Measurements from ENCODE around the gene SLC12A8. TPM values are rescaled to one million over a fixed set of nuclear protein-coding genes. Genes with fewer than 3 reads are reported as not detected.

Gene SLC12A8
- total and polyA plus RNA-seq, 2 experiments from 2014 or later, result 6.9 to 15.9 TPM

DNA sequence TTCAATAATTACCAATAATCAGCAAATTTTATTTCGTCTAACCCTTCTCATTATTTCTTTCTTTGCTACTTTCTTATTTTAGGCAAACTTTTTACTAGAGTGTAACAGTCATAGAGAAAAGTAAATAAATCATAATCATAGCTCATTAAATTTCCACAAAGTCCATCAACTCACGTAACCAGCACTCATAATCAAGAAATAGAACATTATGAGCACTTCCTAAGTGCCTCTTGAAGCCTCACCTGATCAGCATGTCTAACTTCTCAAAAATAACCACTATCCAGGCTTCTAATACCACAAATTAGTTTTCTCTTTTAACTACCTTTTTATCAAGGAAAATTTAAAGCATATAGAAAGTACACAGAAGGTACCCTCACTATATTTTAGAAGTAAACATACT, 38.4 kb upstream of the SLC12A8 start (continued):
- TF ChIP-seq POLR2AphosphoS5 (IDR thresholded peaks at IDR 0.05; ENCODE audit: low read depth), result no peak

GRCh38 chr3:125246237-125246636, 33.7 kb upstream of the SLC12A8 start:
- no peaks in the 10 kb centered on the region for H3K36me3 ChIP-seq (ENCODE audit: insufficient read depth)
- H3K36me3 Mint-ChIP-seq (ENCODE audit: low read depth), result no peaks in the 10 kb centered on the region
- no peaks in the 10 kb centered on the region for H3K4me1 ChIP-seq (ENCODE audit: insufficient read depth)
- no peak overlapping the region for H3K4me3 ChIP-seq
- H3K27ac ChIP-seq (ENCODE audit: low read depth), result no peak overlapping the region
- no peak overlapping the region for H2AFZ ChIP-seq
- no peaks in the 10 kb centered on the region for H3K79me2 ChIP-seq (replicated peaks; ENCODE audit: insufficient read depth)
- no peaks in the 10 kb centered on the region for H3K9me2 ChIP-seq (ENCODE audit: insufficient read depth)
- H4K20me1 ChIP-seq (replicated peaks; ENCODE audit: insufficient read depth), result no peaks in the 10 kb centered on the region
- no peaks in the 10 kb centered on the region for H3F3A ChIP-seq (replicated peaks; ENCODE audit: low read depth)
- no peaks in the 10 kb centered on the region for H3K27me3 ChIP-seq (ENCODE audit: insufficient read depth)
- no peaks in the 10 kb centered on the region for H3K27me3 Mint-ChIP-seq (ENCODE audit: insufficient read depth, low read depth, poor library complexity)
- no peak for ATAC-seq
- H3K4me3 Mint-ChIP-seq, result no peak overlapping the region
- DNase-seq (ENCODE audit: low spot score), result no peak
- no peaks in the 10 kb centered on the region for H3K4me1 Mint-ChIP-seq
- H3K4me2 ChIP-seq, result no peak overlapping the region
- H3K9me3 Mint-ChIP-seq, result no peaks in the 10 kb centered on the region
- no peak overlapping the region for H3K27ac Mint-ChIP-seq
- TF ChIP-seq ETS1 (IDR thresholded peaks at IDR 0.05) (no peak), JUNB (IDR thresholded peaks at IDR 0.05; ENCODE audit: unreplicated experiment) (no peak), ZNF331 (CRISPR knock-in tag; IDR thresholded peaks at IDR 0.05; ENCODE audit: low read depth) (no peak), CTCF (conservative IDR thresholded peaks at IDR 0.05; ENCODE audit: low read depth in 2 of 2) (no peak)

DNA sequence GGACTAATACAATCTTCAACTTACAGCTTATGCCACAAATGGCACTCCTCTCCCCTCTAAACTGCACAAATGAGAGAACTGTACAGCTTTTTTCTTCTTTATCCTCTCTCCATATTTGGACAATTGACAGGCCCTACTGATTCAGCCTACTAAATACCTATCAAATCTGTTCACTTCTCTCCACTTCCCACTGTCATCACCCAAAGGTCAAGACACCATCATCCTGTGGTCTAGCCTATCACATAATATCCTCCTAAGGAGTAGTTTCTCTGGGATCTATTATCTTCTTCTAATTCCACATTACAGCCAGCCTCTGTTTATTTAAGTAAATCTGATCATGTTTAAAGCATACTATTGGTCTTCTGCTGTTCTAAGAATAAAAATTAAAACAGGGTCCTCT, 33.0 kb upstream of the SLC12A8 start:
- H3K79me2 ChIP-seq (replicated peaks; ENCODE audit: insufficient read depth), result no peaks in the 10 kb centered on the region
- H3K27ac Mint-ChIP-seq, result no peak overlapping the region
- no peaks in the 10 kb centered on the region for H3K36me3 ChIP-seq (ENCODE audit: insufficient read depth)
- no peak overlapping the region for H3K4me2 ChIP-seq
- no peaks in the 10 kb centered on the region for H3K9me2 ChIP-seq (ENCODE audit: insufficient read depth)
- ATAC-seq, result no peak
- H3K4me1 ChIP-seq (ENCODE audit: insufficient read depth), result no peaks in the 10 kb centered on the region
- no peak overlapping the region for H3K4me3 ChIP-seq
- no peak for TF ChIP-seq NANOG (IDR thresholded peaks at IDR 0.05; ENCODE audit: borderline replicate concordance)
- TF ChIP-seq ZNF114 (CRISPR knock-in tag; IDR thresholded peaks at IDR 0.05), result no peak
- H3K36me3 Mint-ChIP-seq (ENCODE audit: low read depth), result no peaks in the 10 kb centered on the region
- H3K27me3 ChIP-seq (ENCODE audit: insufficient read depth), result no peaks in the 10 kb centered on the region
- no peak overlapping the region for H2AFZ ChIP-seq
- no peak overlapping the region for H3K27ac ChIP-seq (ENCODE audit: low read depth)
- no peak for DNase-seq (ENCODE audit: low spot score)
- no peaks in the 10 kb centered on the region for H3K27me3 Mint-ChIP-seq (ENCODE audit: insufficient read depth, low read depth, poor library complexity)
- no peak overlapping the region for H3K4me3 Mint-ChIP-seq
- no peaks in the 10 kb centered on the region for H3K4me1 Mint-ChIP-seq
- no peaks in the 10 kb centered on the region for H3F3A ChIP-seq (replicated peaks; ENCODE audit: low read depth)
- no peaks in the 10 kb centered on the region for H4K20me1 ChIP-seq (replicated peaks; ENCODE audit: insufficient read depth)
- no peaks in the 10 kb centered on the region for H3K9me3 Mint-ChIP-seq
